NCI-H510A (cell line): ENCODE data around the gene PIM1.
"Not testable (repeated sequence)": the region's sequence is repeated elsewhere in the genome, so short reads cannot be mapped to it uniquely, and the experiment has no call there.

Experiments
- DNase-seq: peaks from one replicate; lab custom pipeline; 2025; lab: John Stamatoyannopoulos, UW

Gene PIM1

GRCh38 chr6:37171201-37171969 is 1.4 kb downstream of the PIM1 start:
- no peak for DNase-seq

GRCh38 chr6:37171970-37172812 is 2.2 kb downstream of the PIM1 start:
- DNase-seq = peak; percentile 92

GRCh38 chr6:37172912-37173492 is 3.0 kb downstream of the PIM1 start:
- no peak for DNase-seq

- DNase-seq = no peak
Observed at GRCh38 chr6:37173493-37174195, 3.7 kb downstream of the PIM1 start.

- no peak for DNase-seq
Observed at GRCh38 chr6:37174196-37174514, 4.2 kb downstream of the PIM1 start.

- no peak for DNase-seq
Observed at GRCh38 chr6:37174515-37175331, 4.8 kb downstream of the PIM1 start.

GRCh38 chr6:37175332-37176267 is 5.6 kb downstream of the PIM1 start:
- DNase-seq = no peak

GRCh38 chr6:37176268-37177076 is 6.5 kb downstream of the PIM1 start:
- DNase-seq = no peak

GRCh38 chr6:37177077-37177934 is 7.4 kb downstream of the PIM1 start:
- DNase-seq = no peak

- DNase-seq = no peak
Observed at GRCh38 chr6:37177935-37178517, 8.1 kb downstream of the PIM1 start.

GRCh38 chr6:37180075-37180474 is 10.1 kb downstream of the PIM1 start:
- DNase-seq = no peak

GRCh38 chr6:37180610-37181009 is 10.7 kb downstream of the PIM1 start:
- not testable (repeated sequence) for DNase-seq

GRCh38 chr6:37182736-37183590 is 13.0 kb downstream of the PIM1 start:
- no peak for DNase-seq

- not testable (repeated sequence) for DNase-seq
Observed at GRCh38 chr6:37185949-37186720, 16.2 kb downstream of the PIM1 start.

GRCh38 chr6:37187321-37188022 is 17.5 kb downstream of the PIM1 start:
- no peak for DNase-seq
